Measurements from ENCODE around the gene OSBPL10. TPM values are rescaled to one million over a fixed set of nuclear protein-coding genes. Genes with fewer than 3 reads are reported as not detected.
A peak's percentile ranks its signal among the peaks of the same experiment; 100 is the strongest.

The OSBPL10 gene
- total RNA-seq, 2 donors from 2014 or later = 2.2 to 5.1 TPM

DNA sequence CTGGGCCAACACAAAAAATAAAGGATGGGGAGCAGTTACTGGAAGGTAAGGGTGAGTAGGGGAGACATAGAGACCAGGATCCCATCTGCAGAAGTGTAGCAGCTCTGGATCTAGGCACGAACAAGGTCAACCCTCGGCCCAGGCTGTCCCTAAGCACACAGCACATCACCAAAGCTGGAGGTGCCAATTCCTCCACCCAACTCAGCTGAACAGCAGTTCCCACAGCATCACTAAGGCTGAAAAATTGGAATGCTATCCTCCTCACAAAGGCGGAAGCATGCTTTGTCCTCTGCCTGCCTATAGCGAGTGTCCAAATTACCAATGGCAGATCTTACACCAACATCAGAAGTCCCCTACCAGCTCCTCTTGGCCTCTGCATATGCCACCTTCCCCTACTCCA lies 33.9 kb downstream of the OSBPL10 start:
- H3K4me3 Mint-ChIP-seq = no peak overlapping the region
- peaks cover 3 to 12% of the 10 kb centered on the region in 2 donors for H3K9me3 Mint-ChIP-seq
- H3K36me3 Mint-ChIP-seq (ENCODE audit: insufficient read depth in 2 of 2) = peaks cover 0 to 3% of the 10 kb centered on the region in 2 donors
- DNase-seq (no peak), ATAC-seq (replicated peaks in 1 of 2) (no peak)
- peaks cover 36% of the 10 kb centered on the region for H3K27me3 Mint-ChIP-seq (ENCODE audit: low read depth)
- H3K4me1 Mint-ChIP-seq (ENCODE audit: low read depth) = peaks cover 5% of the 10 kb centered on the region
- H3K27ac Mint-ChIP-seq = no peak overlapping the region

DNA sequence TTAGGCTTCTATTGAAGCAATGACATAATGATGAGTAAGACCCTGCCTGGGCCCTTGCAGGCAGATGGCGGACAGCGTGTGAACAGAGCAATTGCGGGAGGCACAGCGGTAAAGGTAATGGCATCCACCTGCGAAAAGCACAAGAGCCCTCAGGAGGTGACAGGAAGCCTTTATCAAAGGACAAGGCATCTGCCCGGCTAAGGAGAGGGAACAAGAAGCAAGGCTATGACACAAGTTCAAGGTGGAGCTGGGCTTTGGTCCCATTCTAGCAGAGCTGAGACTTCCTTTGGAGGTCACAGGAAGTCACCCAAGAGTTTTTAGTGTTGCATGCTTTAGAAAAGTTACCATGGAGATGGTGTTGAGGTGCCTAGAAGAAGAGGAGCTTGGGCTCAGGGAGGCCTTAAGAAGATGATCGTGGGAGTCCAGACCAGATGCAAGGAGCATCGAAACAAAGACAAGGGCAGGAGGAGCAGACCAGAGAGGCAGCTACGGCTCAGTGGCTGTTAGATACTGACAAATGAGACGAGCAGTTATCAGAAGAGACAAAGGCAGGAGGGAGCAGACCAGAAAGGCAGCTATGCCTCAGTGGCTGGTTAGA lies 34.5 kb downstream of the OSBPL10 start:
- DNase-seq (no peak), ATAC-seq (replicated peaks in 1 of 2) (no peak)
- Mint-ChIP-seq H3K9me3 (peaks cover 3 to 12% of the 10 kb centered on the region in 2 donors), H3K36me3 (ENCODE audit: insufficient read depth in 2 of 2) (peaks cover 0 to 3% of the 10 kb centered on the region in 2 donors), H3K4me1 (ENCODE audit: low read depth) (peaks cover 5% of the 10 kb centered on the region), H3K27ac (no peak overlapping the region), H3K27me3 (ENCODE audit: low read depth) (peaks cover 32% of the 10 kb centered on the region), H3K4me3 (no peak overlapping the region)

GRCh38 chr3:31945738-31946052 lies 35.4 kb downstream of the OSBPL10 start:
- H3K4me3 Mint-ChIP-seq = no peak overlapping the region
- H3K27ac Mint-ChIP-seq = no peak overlapping the region
- peaks cover 0 to 2% of the 10 kb centered on the region in 2 donors for H3K36me3 Mint-ChIP-seq (ENCODE audit: insufficient read depth in 2 of 2)
- DNase-seq = no peak
- peaks cover 5% of the 10 kb centered on the region for H3K4me1 Mint-ChIP-seq (ENCODE audit: low read depth)
- peaks cover 27% of the 10 kb centered on the region for H3K27me3 Mint-ChIP-seq (ENCODE audit: low read depth)
- peaks cover 3 to 9% of the 10 kb centered on the region in 2 donors for H3K9me3 Mint-ChIP-seq
- no peak for ATAC-seq (replicated peaks in 1 of 2)

DNA sequence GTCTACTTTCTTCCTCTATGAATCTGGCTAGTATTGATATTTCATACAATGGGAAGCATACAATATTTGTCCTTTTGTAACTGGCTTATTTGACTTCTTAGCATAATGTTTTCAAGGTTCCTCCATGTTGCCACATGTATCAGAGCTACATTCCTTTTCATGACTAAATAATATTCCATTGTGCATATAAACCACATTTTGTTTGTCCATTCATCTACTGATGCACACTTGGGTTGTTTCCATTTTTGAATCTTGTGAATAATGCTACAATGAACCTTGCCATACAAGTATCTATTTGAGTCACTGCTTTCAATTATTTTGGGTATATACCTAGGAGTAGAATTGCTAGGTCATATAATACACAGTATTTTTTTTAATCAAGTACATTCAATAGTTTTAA lies 38.0 kb downstream of the OSBPL10 start:
- Mint-ChIP-seq H3K27me3 (ENCODE audit: low read depth) (peaks cover 17% of the 10 kb centered on the region), H3K4me1 (ENCODE audit: low read depth) (peaks cover 5% of the 10 kb centered on the region), H3K9me3 (peaks cover 3 to 4% of the 10 kb centered on the region in 2 donors), H3K4me3 (no peak overlapping the region), H3K36me3 (ENCODE audit: insufficient read depth in 2 of 2) (no peaks in the 10 kb centered on the region), H3K27ac (no peak overlapping the region)
- ATAC-seq (replicated peaks in 1 of 2) (no peak), DNase-seq (no peak)

DNA sequence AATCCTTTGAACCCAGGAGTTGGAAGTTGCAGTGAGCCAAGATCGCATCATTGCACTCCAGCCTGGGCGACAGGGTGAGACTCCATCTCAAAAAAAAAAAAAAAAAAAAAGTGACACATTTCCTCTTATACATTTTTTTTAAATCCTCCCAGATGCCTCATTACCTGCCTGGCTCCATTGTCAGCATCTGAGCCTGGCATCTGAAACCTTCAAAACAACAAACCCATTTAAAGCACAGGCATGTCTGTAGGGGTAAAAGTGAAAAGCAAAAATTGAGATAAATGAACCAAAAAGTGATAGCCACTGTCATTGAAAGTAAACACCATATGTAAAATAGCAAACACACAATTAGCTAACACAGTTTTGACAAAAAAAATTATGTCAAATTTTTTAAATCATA lies 38.6 kb downstream of the OSBPL10 start:
- Mint-ChIP-seq H3K27me3 (ENCODE audit: low read depth) (peaks cover 11% of the 10 kb centered on the region), H3K36me3 (ENCODE audit: insufficient read depth in 2 of 2) (no peaks in the 10 kb centered on the region), H3K27ac (no peak overlapping the region), H3K4me3 (no peak overlapping the region), H3K9me3 (peaks cover 3 to 4% of the 10 kb centered on the region in 2 donors), H3K4me1 (ENCODE audit: low read depth) (peaks cover 2% of the 10 kb centered on the region)
- ATAC-seq (replicated peaks in 1 of 2) (no peak), DNase-seq (no peak)

DNA sequence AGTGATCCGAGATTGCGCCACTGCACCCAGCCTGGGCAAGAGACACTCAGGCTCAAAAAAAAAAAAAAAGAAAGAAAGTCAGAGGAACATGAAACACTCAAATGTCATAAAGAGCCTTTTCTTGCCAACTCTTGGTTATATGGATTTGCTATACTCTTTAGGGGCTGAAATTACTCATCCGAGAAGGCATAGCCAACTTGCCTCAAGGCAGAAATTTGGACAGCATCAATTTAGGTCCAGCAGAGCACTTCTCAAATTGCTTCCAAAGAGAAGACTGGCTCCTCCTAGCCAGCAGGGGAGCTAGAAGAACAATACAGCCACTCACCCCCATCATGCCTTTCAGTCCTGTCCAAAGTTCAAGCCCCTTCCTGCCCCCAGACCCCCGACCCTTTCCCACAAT lies 43.8 kb downstream of the OSBPL10 start:
- Mint-ChIP-seq H3K4me3 (no peak overlapping the region), H3K27me3 (ENCODE audit: low read depth) (no peaks in the 10 kb centered on the region), H3K9me3 (no peaks in the 10 kb centered on the region), H3K4me1 (ENCODE audit: low read depth) (no peaks in the 10 kb centered on the region), H3K27ac (no peak overlapping the region), H3K36me3 (ENCODE audit: insufficient read depth in 2 of 2) (no peaks in the 10 kb centered on the region)
- ATAC-seq (replicated peaks in 1 of 2) = no peak
- DNase-seq = no peak

- Mint-ChIP-seq H3K27ac (no peak overlapping the region), H3K4me1 (ENCODE audit: low read depth) (no peaks in the 10 kb centered on the region), H3K36me3 (ENCODE audit: insufficient read depth in 2 of 2) (no peaks in the 10 kb centered on the region), H3K4me3 (no peak overlapping the region), H3K27me3 (ENCODE audit: low read depth) (no peaks in the 10 kb centered on the region), H3K9me3 (no peaks in the 10 kb centered on the region)
- DNase-seq (no peak), ATAC-seq (replicated peaks in 1 of 2) (peak; percentile 32 to 37)
Measured at GRCh38 chr3:31936420-31937060, 44.5 kb downstream of the OSBPL10 start.

DNA sequence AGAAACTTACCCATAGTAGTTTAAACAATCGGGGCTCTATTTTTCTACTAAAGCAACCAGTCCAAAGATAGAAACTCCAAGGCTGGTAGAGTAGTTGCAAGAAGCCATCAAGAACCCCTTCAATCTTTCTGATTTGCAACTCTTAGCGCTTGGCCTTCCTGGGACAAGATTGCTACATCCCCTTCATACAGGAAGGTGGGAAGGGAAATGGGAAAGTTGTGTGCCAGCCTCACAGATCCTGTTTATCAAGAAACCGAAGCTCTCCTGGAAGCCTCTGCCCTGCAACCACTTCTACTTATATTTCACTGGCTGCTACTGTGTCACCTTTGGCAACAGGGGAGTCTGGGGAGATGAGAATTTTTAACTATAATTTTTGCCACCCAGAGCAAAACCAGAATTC lies 46.2 kb downstream of the OSBPL10 start:
- Mint-ChIP-seq H3K27me3 (ENCODE audit: low read depth) (no peaks in the 10 kb centered on the region), H3K36me3 (ENCODE audit: insufficient read depth in 2 of 2) (no peaks in the 10 kb centered on the region), H3K4me1 (ENCODE audit: low read depth) (no peaks in the 10 kb centered on the region), H3K9me3 (no peaks in the 10 kb centered on the region), H3K4me3 (no peak overlapping the region), H3K27ac (no peak overlapping the region)
- no peak for DNase-seq
- no peak for ATAC-seq (replicated peaks in 1 of 2)

GRCh38 chr3:31934018-31934417 lies 47.0 kb downstream of the OSBPL10 start:
- ATAC-seq (replicated peaks in 1 of 2) (no peak), DNase-seq (no peak)
- Mint-ChIP-seq H3K27me3 (ENCODE audit: low read depth) (no peaks in the 10 kb centered on the region), H3K27ac (no peak overlapping the region), H3K9me3 (no peaks in the 10 kb centered on the region), H3K4me1 (ENCODE audit: low read depth) (no peaks in the 10 kb centered on the region), H3K36me3 (ENCODE audit: insufficient read depth in 2 of 2) (no peaks in the 10 kb centered on the region), H3K4me3 (no peak overlapping the region)

DNA sequence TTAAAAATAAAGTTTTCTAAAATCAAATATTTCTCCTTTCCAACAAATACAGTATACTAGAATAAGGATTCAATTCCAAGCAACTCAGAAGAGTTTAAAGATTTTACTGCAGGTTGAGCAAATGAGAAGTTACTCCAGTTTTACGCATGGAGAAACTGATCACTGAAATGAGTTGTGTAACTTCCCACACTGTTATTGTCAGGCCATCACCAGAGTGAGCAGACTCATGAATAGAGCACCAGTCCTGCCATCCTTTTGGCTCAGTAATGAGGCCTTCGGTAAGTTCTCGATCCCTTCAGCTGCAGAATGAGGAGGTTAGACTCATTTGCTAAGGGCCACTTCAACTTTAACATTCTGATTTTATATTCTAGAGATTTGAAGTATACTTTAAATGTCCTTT lies 48.1 kb downstream of the OSBPL10 start:
- Mint-ChIP-seq H3K9me3 (no peaks in the 10 kb centered on the region), H3K27ac (no peak overlapping the region), H3K27me3 (ENCODE audit: low read depth) (no peaks in the 10 kb centered on the region), H3K36me3 (ENCODE audit: insufficient read depth in 2 of 2) (no peaks in the 10 kb centered on the region), H3K4me1 (ENCODE audit: low read depth) (peaks cover 5% of the 10 kb centered on the region), H3K4me3 (no peak overlapping the region)
- ATAC-seq (replicated peaks in 1 of 2) = no peak
- DNase-seq = no peak

DNA sequence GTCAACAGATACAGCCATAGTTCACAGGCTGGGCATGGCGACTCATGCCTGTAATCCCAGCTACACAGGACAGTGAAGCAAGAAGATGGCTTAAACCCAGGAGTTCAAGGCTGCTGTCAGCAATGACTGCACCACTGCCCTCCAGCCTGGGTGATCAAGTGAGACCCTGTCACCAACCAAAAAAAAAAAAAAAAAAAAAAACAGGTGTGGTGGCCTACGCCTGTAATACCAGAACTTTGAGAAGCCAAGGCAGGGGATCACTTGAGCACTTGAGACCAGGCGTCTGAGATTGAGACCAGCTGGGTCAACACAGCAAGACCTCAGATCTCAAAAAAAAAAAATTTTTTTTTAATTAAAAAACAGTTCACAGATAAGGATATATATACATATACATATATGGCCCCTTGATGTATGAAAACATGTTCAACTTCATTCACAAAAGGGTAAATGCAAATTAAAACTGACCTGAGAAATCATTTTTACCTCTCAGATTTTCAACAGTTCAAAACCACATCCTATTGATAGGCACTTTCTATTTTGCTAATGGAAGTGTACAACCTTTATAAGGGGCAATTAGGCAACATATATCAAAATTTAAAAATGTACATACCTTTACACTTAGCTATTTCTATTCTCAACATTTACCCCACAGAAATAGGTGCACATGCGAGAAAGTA lies 51.1 kb downstream of the OSBPL10 start:
- H3K9me3 Mint-ChIP-seq = no peaks in the 10 kb centered on the region
- no peak for DNase-seq
- H3K4me3 Mint-ChIP-seq = no peak overlapping the region
- H3K27me3 Mint-ChIP-seq (ENCODE audit: low read depth) = no peaks in the 10 kb centered on the region
- H3K27ac Mint-ChIP-seq = no peak overlapping the region
- ATAC-seq (replicated peaks in 1 of 2) = no peak
- no peaks in the 10 kb centered on the region for H3K36me3 Mint-ChIP-seq (ENCODE audit: insufficient read depth in 2 of 2)
- H3K4me1 Mint-ChIP-seq (ENCODE audit: low read depth) = peaks cover 30% of the 10 kb centered on the region

- no peaks in the 10 kb centered on the region for H3K9me3 Mint-ChIP-seq
- no peaks in the 10 kb centered on the region for H3K36me3 Mint-ChIP-seq (ENCODE audit: insufficient read depth in 2 of 2)
- peak overlapping the region in 1 of 2 donors; percentile 2 for H3K4me3 Mint-ChIP-seq
- ATAC-seq (replicated peaks in 1 of 2) = no peak
- H3K27ac Mint-ChIP-seq = peak overlapping the region; percentile 8
- no peaks in the 10 kb centered on the region for H3K27me3 Mint-ChIP-seq (ENCODE audit: low read depth)
- no peak for DNase-seq
- H3K4me1 Mint-ChIP-seq (ENCODE audit: low read depth) = peaks cover 37% of the 10 kb centered on the region
Measured at GRCh38 chr3:31927811-31928210, 53.3 kb downstream of the OSBPL10 start.

- DNase-seq = no peak
- peak overlapping the region; percentile 66 for H3K27ac Mint-ChIP-seq
- ATAC-seq (replicated peaks in 1 of 2) = peak; percentile 28 to 29
- H3K27me3 Mint-ChIP-seq (ENCODE audit: low read depth) = no peaks in the 10 kb centered on the region
- peaks cover 37% of the 10 kb centered on the region for H3K4me1 Mint-ChIP-seq (ENCODE audit: low read depth)
- peak overlapping the region; percentile 2 to 12 for H3K4me3 Mint-ChIP-seq
- no peaks in the 10 kb centered on the region for H3K36me3 Mint-ChIP-seq (ENCODE audit: insufficient read depth in 2 of 2)
- no peaks in the 10 kb centered on the region for H3K9me3 Mint-ChIP-seq
Measured at GRCh38 chr3:31926543-31926942, 54.5 kb downstream of the OSBPL10 start.

Measured in activated T-cell treated with anti-CD3 and anti-CD28 coated beads, Interleukin-2, amount 50 U/mL, for 72 hours (primary cell).